NB4 (cell line): ENCODE measurements around the gene CCT3.

Source experiments
- POLR2A ChIP-seq: IDR thresholded peaks from 2 replicates; pipeline ENCODE4 v1.6.1; 2011; ENCODE audit warnings: mild to moderate bottlenecking; ENCODE audit not compliant: insufficient read length; ENCODE audit errors: extremely low read depth
- TF ChIP-seq, protein P1 (sequence below): IDR thresholded peaks from one replicate; pipeline ENCODE4 v1.5.1; 2012; ENCODE audit warnings: low read depth, low read length

DNA sequence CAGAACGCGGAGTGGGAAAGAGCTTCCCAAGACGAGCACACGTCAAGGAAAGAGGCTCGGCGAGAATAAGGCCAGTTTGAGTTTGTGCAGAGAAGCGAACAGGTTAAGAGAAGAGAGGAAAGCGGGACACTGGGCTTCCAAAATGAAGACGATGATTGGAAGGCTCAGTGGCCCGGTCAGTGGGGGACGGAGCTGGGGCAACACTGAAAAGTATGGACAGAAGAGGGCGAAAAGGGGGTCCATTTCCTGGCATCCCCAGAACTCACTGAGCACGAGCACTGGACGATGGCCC lies 258 bp downstream of the CCT3 start:
- TF ChIP-seq, protein P1, sequence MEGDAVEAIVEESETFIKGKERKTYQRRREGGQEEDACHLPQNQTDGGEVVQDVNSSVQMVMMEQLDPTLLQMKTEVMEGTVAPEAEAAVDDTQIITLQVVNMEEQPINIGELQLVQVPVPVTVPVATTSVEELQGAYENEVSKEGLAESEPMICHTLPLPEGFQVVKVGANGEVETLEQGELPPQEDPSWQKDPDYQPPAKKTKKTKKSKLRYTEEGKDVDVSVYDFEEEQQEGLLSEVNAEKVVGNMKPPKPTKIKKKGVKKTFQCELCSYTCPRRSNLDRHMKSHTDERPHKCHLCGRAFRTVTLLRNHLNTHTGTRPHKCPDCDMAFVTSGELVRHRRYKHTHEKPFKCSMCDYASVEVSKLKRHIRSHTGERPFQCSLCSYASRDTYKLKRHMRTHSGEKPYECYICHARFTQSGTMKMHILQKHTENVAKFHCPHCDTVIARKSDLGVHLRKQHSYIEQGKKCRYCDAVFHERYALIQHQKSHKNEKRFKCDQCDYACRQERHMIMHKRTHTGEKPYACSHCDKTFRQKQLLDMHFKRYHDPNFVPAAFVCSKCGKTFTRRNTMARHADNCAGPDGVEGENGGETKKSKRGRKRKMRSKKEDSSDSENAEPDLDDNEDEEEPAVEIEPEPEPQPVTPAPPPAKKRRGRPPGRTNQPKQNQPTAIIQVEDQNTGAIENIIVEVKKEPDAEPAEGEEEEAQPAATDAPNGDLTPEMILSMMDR, result no peak
- no peak for TF ChIP-seq POLR2A
